ENCODE results near the gene ERV3-1. TPM values are rescaled to one million over a fixed set of nuclear protein-coding genes. Genes with fewer than 3 reads are reported as not detected.
"Not testable (repeated sequence)": the region's sequence is repeated elsewhere in the genome, so short reads cannot be mapped to it uniquely, and the experiment has no call there.

Gene ERV3-1
- total and polyA plus RNA-seq, 2 donors from 2014 or later, result 6.5 to 15.2 TPM

DNA sequence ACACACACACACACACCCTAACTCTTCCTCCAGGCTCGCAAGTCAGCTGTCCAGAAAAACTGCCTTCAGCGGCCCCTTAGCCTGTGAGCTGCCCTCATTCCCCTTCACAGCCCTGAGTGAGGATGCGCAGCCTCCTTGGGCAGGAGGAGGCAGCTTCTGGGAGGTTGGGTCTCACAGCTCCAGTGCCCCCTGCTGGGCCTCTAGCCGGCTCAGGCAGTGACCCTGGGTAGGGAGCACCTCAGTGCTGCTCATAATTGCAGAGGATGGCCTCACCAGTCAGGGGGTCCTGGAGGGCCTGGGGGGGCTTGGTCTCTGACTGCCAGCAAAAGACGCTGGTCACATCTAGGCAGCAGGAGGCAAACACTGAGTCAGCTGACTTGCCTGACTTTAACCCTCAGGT is 59.7 kb downstream of the ERV3-1 start:
- DNase-seq, result peak in 4 of 5 donors; percentile 10 to 51 (median 31)
- Histone ChIP-seq H3K9me3 (ENCODE audit: control insufficient read depth in 2 of 3, insufficient read depth in 1 of 3, low read length in 3 of 3) (no peaks in the 10 kb centered on the region), H3K27me3 (ENCODE audit: control insufficient read depth, insufficient read depth, low read length) (peaks cover 5% of the 10 kb centered on the region), H3K4me1 (ENCODE audit: control insufficient read depth in 2 of 3, insufficient read depth in 2 of 3, low read depth in 1 of 3, low read length in 3 of 3) (peaks cover 0 to 3% (median 0%) of the 10 kb centered on the region in 3 donors), H3K9ac (ENCODE audit: low read length in 3 of 3) (no peak overlapping the region), H3K4me3 (ENCODE audit: low read length in 3 of 3) (no peak overlapping the region), H3K36me3 (ENCODE audit: control insufficient read depth in 2 of 3, insufficient read depth in 3 of 3, low read length in 3 of 3) (no peaks in the 10 kb centered on the region), H3K27ac (ENCODE audit: low read depth in 2 of 2, low read length in 2 of 2) (no peak overlapping the region)
- no peak for FAIRE-seq
- TF ChIP-seq, protein P1, sequence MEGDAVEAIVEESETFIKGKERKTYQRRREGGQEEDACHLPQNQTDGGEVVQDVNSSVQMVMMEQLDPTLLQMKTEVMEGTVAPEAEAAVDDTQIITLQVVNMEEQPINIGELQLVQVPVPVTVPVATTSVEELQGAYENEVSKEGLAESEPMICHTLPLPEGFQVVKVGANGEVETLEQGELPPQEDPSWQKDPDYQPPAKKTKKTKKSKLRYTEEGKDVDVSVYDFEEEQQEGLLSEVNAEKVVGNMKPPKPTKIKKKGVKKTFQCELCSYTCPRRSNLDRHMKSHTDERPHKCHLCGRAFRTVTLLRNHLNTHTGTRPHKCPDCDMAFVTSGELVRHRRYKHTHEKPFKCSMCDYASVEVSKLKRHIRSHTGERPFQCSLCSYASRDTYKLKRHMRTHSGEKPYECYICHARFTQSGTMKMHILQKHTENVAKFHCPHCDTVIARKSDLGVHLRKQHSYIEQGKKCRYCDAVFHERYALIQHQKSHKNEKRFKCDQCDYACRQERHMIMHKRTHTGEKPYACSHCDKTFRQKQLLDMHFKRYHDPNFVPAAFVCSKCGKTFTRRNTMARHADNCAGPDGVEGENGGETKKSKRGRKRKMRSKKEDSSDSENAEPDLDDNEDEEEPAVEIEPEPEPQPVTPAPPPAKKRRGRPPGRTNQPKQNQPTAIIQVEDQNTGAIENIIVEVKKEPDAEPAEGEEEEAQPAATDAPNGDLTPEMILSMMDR (IDR thresholded peaks at IDR 0.05; ENCODE audit: borderline replicate concordance, extremely low read depth, insufficient read depth), result no peak
- intact Hi-C loops (cut with DNase I), result no loop called here

DNA sequence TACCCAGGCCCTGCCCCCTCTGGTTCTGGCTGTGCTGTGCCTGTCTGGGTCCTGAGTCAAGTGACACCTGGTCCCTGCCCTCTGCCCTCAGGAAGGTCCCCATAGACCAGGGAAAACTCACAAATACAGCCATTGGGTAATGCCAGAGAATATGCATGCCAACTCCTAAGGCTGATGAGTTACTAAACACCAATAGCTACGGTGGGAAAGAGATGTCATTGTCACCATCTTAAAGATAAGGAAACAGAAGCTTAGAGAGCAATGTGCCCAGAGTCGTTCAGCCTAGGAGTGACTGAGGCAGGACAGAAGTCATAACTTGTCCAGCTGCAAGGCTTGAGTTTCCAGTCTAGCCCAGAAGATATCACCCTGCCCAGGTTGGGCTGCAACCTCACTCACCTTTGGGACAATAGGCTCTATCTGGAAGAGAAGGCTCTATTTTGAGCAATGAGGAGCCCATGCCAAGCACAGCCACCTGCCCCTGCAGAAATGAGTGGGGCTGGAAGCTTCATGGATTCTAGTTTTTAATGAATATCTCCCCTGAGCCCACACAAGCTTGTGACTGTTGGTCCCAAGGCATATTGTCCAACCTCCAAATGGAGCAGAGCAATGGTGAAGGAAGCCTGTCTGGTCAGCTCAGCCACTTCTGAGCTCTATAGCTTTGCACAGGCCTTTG is 60.8 kb downstream of the ERV3-1 start:
- TF ChIP-seq, protein P1 (IDR thresholded peaks at IDR 0.05; ENCODE audit: borderline replicate concordance, extremely low read depth, insufficient read depth), result no peak
- no peaks in the 10 kb centered on the region for H3K36me3 ChIP-seq (ENCODE audit: control insufficient read depth in 2 of 3, insufficient read depth in 3 of 3, low read length in 3 of 3)
- peaks cover 5% of the 10 kb centered on the region for H3K27me3 ChIP-seq (ENCODE audit: control insufficient read depth, insufficient read depth, low read length)
- peaks cover 0 to 3% (median 0%) of the 10 kb centered on the region in 3 donors for H3K4me1 ChIP-seq (ENCODE audit: control insufficient read depth in 2 of 3, insufficient read depth in 2 of 3, low read depth in 1 of 3, low read length in 3 of 3)
- no peak for FAIRE-seq
- DNase-seq, result no peak
- H3K9me3 ChIP-seq (ENCODE audit: control insufficient read depth in 2 of 3, insufficient read depth in 1 of 3, low read length in 3 of 3), result no peaks in the 10 kb centered on the region
- intact Hi-C loops (cut with DNase I), result no loop called here
- H3K9ac ChIP-seq (ENCODE audit: low read length in 3 of 3), result no peak overlapping the region
- H3K4me3 ChIP-seq (ENCODE audit: low read length in 3 of 3), result no peak overlapping the region
- H3K27ac ChIP-seq (ENCODE audit: low read depth in 2 of 2, low read length in 2 of 2), result no peak overlapping the region

DNA sequence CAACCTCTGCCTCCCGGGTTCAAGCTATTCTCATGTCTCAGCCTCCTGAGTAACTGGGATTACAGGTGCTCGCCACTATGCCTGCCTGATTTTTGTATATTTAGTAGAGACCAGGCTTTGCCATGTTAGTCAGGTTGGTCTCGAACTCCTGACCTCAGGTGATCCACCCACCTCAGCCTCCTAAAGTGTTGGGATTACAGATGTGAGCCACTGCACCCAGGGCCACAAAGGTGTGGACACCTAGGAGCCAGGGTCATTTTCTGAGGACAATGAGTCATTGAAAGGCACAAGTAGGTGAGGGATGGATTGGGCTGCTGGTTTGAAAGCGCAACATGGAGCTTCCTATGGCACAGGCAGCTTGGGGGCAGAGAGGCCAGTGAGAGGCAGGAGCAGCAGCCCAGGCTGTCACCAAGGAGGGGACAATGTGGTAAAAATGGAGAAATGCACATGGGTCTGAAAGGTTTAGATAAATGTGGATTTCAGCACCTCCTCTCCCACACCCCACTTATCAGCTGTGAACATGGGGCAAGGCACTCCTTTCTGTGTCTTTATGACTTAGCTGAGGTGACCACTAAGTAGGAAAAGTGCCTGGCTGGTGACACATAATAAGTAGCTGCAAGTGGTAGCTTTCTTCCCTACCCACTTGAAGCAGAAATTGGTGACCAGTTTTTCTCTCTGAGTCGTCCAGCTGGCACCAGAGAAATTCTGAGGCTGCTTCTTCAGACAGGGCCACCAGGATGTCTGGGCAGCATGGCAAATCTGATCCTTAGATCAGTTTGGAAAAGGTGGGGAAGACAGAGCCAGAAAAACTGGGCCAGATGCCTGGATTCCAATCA is 61.6 kb downstream of the ERV3-1 start:
- intact Hi-C loops (cut with DNase I); DNase-seq; H3K27ac ChIP-seq (ENCODE audit: low read depth in 2 of 2, low read length in 2 of 2); H3K9me3 ChIP-seq (ENCODE audit: control insufficient read depth in 2 of 3, insufficient read depth in 1 of 3, low read length in 3 of 3); H3K9ac ChIP-seq (ENCODE audit: low read length in 3 of 3); H3K4me1 ChIP-seq (ENCODE audit: control insufficient read depth in 2 of 3, insufficient read depth in 2 of 3, low read depth in 1 of 3, low read length in 3 of 3); FAIRE-seq; H3K4me3 ChIP-seq (ENCODE audit: low read length in 3 of 3); H3K27me3 ChIP-seq (ENCODE audit: control insufficient read depth, insufficient read depth, low read length); H3K36me3 ChIP-seq (ENCODE audit: control insufficient read depth in 2 of 3, insufficient read depth in 3 of 3, low read length in 3 of 3): not testable (repeated sequence)

Other genes starting within 250 kb of the ERV3-1 start
- gene ZNF138, start 212.3 kb downstream of the ERV3-1 start, total RNA-seq, result 9.9 TPM
- 6.3 TPM for gene ZNF138, start 212.3 kb downstream of the ERV3-1 start, polyA plus RNA-seq (ENCODE audit: insufficient read depth, low read depth, low replicate concordance)
- gene ZNF273, start 103.4 kb downstream of the ERV3-1 start, total RNA-seq, result 5.4 TPM
- 1.7 TPM for gene ZNF273, start 103.4 kb downstream of the ERV3-1 start, polyA plus RNA-seq (ENCODE audit: insufficient read depth, low read depth, low replicate concordance)
- 12.6 TPM for gene ZNF117, start 15.7 kb downstream of the ERV3-1 start, total RNA-seq
- 4.7 TPM for gene ZNF117, start 15.7 kb downstream of the ERV3-1 start, polyA plus RNA-seq (ENCODE audit: insufficient read depth, low read depth, low replicate concordance)